HFFc6 (cell line): Measurements from ENCODE around the gene CRABP1. TPM values are rescaled to one million over a fixed set of nuclear protein-coding genes. Genes with fewer than 3 reads are reported as not detected.
A peak's percentile ranks its signal among the peaks of the same experiment; 100 is the strongest.

Experiments
- DNase-seq: peaks from one replicate; pipeline ENCODE4 v3.0.0-alpha.2; 2018
- H3K27ac Mint-ChIP-seq: 2 replicates; pipeline ENCODE4 v1.8.0; 2020; ENCODE audit warnings: mild to moderate bottlenecking, mixed read lengths
- H3K27me3 Mint-ChIP-seq: 2 replicates; pipeline ENCODE4 v1.8.0; 2021; ENCODE audit warnings: mild to moderate bottlenecking, moderate library complexity, mixed read lengths; ENCODE audit not compliant: insufficient read depth
- H3K36me3 Mint-ChIP-seq: 2 replicates; pipeline ENCODE4 v1.8.0; 2021; ENCODE audit warnings: low read depth, mixed read lengths
- H3K4me1 Mint-ChIP-seq: 2 replicates; pipeline ENCODE4 v1.8.0; 2020; ENCODE audit warnings: low read depth, mixed read lengths
- H3K4me3 Mint-ChIP-seq: 2 replicates; pipeline ENCODE4 v1.8.0; 2020; ENCODE audit warnings: mild to moderate bottlenecking, moderate library complexity, mixed read lengths
- H3K9me3 Mint-ChIP-seq: 2 replicates; pipeline ENCODE4 v1.8.0; 2020; ENCODE audit warnings: mild to moderate bottlenecking, mixed read lengths
- total RNA-seq, 6 experiments: library from RNA; stranded (reverse); fragmentation: NEBNext Ultra II Directional; extraction: Animal tissue kit (Norgen Biotek cat#: 25700); gene quantifications; 2 replicates in 1 of 6; 3 replicates in 5 of 6; pipeline ENCODE4 v1.2.3, GENCODE V29; 2021
- TF ChIP-seq, protein P1 (sequence below): fragments of 200-600 bp; sonication (generic); IDR thresholded peaks from 2 replicates; pipeline ENCODE4 v1.5.0; 2021; ENCODE audit warnings: antibody characterized with exemption, mild to moderate bottlenecking

Gene CRABP1
- total RNA-seq, 6 experiments from 2014 or later, result not detected

DNA sequence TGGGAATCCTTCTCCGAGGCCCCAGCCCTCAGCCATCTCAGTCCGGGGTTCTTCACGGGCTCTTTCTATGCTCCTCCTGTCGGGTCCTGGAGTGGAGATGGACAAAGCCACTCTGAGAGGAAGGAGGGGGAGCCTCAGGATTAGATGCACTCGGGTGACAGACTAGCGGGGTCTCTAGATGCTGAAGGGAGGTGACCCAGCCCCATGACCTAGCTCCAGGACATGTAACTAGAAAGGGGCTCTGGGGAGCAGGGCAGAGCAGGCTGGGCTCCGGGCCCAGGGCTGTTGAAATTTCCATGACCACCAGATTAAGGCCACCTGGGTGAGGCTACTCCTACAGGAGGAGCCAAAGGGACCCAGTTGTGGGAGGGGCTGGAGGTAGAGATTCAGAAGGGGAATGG, 26.0 kb upstream of the CRABP1 start:
- H3K27ac Mint-ChIP-seq, result no peak overlapping the region
- no peak for DNase-seq

DNA sequence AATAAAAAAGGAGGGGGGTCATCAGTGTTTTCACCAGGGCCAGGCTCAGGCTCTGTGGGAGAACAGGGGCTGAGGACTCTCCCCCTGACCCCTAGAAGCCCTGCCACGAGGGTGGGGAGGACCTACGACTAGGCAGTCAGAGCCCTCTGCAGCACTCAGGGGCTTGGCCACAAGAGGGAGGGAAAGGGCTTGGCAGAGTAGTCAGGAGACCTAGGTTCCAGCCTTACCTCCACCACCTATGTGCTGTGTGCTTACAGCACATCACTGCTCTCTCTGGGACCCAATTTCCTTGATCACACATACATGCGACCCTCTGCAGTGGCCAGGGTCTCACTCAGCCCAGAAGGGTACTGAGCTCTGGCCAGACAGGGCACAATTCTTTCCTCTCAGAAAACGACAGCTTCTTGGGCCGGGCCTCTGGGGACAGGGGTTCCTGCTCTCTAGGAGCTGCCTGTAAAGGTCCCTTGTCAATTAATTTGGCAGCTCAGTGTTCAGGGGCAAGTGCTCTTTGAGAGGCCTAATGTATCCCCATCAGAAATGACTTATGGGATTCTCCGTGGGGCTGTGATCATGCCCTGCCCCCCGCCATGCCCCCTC, 24.4 kb upstream of the CRABP1 start:
- Mint-ChIP-seq H3K27ac (no peak overlapping the region), H3K36me3 (no peaks in the 10 kb centered on the region), H3K9me3 (no peaks in the 10 kb centered on the region), H3K4me1 (no peaks in the 10 kb centered on the region), H3K27me3 (peaks cover 57% of the 10 kb centered on the region), H3K4me3 (no peak overlapping the region)
- no peak for DNase-seq
- TF ChIP-seq, protein P1, sequence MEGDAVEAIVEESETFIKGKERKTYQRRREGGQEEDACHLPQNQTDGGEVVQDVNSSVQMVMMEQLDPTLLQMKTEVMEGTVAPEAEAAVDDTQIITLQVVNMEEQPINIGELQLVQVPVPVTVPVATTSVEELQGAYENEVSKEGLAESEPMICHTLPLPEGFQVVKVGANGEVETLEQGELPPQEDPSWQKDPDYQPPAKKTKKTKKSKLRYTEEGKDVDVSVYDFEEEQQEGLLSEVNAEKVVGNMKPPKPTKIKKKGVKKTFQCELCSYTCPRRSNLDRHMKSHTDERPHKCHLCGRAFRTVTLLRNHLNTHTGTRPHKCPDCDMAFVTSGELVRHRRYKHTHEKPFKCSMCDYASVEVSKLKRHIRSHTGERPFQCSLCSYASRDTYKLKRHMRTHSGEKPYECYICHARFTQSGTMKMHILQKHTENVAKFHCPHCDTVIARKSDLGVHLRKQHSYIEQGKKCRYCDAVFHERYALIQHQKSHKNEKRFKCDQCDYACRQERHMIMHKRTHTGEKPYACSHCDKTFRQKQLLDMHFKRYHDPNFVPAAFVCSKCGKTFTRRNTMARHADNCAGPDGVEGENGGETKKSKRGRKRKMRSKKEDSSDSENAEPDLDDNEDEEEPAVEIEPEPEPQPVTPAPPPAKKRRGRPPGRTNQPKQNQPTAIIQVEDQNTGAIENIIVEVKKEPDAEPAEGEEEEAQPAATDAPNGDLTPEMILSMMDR, result peak; percentile 54

More for the DNA sequence above, 26.0 kb upstream of the CRABP1 start:
- no peaks in the 10 kb centered on the region for H3K36me3 Mint-ChIP-seq
- H3K4me3 Mint-ChIP-seq, result no peak overlapping the region
- peaks cover 61% of the 10 kb centered on the region for H3K27me3 Mint-ChIP-seq
- H3K4me1 Mint-ChIP-seq, result no peaks in the 10 kb centered on the region
- no peaks in the 10 kb centered on the region for H3K9me3 Mint-ChIP-seq
- TF ChIP-seq, protein P1, result no peak

DNA sequence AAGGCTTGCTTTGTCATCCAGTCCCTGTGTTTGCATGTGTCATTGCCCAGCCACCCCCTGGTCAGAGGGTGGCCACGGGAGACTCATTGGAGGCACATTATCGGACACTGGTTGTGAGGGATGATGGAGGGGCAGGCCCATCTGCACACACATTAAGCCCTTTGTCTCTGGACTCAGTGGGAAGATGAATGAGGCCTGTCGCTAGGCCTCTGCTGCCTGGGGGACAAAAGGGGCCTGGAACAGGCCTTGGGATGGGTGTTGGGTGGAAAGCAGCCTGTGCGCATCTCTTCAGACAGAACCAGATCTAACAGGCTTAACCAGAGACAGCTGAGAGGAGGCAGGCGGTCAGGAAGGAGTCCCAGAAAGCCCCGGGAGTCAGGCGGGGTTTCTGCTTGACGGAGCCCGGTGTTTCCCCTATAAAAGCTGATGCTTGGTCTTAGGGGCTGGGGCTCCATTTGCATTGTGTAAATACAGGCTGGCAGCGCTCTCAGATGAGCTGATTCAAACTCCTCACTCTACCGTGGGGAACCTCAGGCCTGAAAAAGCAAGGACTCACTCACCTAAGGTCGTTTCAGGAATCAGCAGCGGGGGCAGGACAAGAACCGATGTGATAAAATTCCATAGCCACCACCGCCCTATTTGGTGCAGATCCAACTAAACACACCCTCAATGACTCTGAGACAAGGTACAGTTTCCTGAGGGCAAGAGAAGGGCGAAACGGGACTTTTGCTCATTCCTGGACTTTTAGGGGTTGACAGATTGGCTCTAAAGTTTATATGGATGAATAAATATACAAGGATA, 23.7 kb upstream of the CRABP1 start:
- Mint-ChIP-seq H3K27me3 (peaks cover 50% of the 10 kb centered on the region), H3K27ac (no peak overlapping the region), H3K4me3 (no peak overlapping the region), H3K36me3 (no peaks in the 10 kb centered on the region), H3K4me1 (no peaks in the 10 kb centered on the region), H3K9me3 (no peaks in the 10 kb centered on the region)
- TF ChIP-seq, protein P1, result no peak
- no peak for DNase-seq

DNA sequence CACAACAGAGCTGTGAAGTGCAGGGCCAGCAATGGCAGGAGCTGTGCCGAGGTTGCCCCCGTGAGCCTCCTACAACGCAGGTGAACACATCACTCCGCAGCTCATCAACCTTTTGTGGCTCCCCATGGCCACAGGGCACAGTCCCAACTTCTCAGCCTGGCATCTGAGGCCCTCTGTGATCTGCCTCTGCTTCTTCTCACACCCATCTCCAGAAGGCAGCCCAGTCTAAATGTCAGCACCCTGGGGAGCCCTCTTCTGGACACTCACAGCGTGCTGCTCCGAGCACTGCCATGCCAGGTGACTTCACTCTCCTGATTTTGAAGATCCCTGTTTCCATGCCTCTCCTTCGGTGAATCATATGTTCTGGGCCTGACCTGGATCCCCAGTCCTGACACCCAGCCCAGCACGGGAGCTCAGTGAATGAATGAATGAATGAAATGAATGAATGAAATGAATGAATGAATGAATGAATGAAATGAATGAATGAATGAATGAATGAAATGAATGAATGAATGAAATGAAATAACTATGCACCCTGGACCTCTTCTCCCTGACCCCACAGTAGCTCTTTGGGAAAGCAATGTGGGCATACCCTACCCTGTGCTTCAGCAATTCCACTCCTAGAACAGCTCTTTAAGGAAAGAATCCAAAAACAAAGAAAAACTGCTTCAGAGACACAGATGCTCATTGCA, 22.9 kb upstream of the CRABP1 start:
- Mint-ChIP-seq H3K4me3 (no peak overlapping the region), H3K9me3 (no peaks in the 10 kb centered on the region), H3K27me3 (peaks cover 43% of the 10 kb centered on the region), H3K36me3 (no peaks in the 10 kb centered on the region), H3K27ac (no peak overlapping the region), H3K4me1 (peaks cover 5% of the 10 kb centered on the region)
- DNase-seq, result peak; percentile 10
- TF ChIP-seq, protein P1, result peak; percentile 31

DNA sequence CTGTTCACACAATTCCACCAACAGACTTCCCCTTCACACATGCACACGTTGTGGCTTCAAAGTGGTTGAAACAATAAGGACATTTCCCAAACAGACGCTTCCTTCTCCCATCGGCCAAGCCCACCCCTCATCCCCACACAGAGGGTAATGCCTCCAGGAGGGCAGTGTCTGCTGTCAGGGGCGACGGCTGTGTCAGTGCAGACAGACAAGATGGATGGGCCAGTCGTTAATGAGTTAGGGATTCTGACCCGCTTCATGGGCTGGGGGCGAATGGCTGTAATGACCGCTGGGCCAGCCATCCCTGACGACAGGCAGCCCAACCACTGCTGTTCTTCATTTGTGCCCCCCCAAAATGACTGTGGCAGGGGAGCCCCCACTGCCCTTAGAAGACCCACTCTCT, 20.6 kb upstream of the CRABP1 start:
- H3K4me3 Mint-ChIP-seq, result no peak overlapping the region
- no peak overlapping the region for H3K27ac Mint-ChIP-seq
- TF ChIP-seq, protein P1, result no peak
- DNase-seq, result no peak
- no peaks in the 10 kb centered on the region for H3K9me3 Mint-ChIP-seq
- H3K36me3 Mint-ChIP-seq, result no peaks in the 10 kb centered on the region
- peaks cover 8% of the 10 kb centered on the region for H3K4me1 Mint-ChIP-seq
- peaks cover 27% of the 10 kb centered on the region for H3K27me3 Mint-ChIP-seq
